ENCODE results near the gene MOB1A.

The MOB1A gene

DNA sequence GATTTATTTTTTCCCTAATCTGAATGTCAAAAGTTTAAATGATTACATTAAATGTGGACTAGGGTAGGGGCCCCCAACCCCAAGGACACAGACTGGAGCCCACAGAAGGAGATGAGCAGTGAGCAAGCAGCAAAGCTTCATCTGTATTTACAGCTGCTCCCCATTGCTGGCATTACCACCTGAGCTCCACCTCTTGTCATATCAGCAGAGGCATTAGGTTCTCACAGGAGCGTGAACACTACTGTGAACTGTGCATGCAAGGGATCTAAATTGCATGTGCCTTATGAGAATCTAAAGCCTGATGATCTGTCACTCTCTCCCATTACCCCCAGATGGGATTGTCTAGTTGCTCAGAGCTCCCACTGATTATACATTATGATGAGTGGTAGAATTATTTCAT, 3.8 kb downstream of the MOB1A start:
- TF ChIP-seq, protein P1, sequence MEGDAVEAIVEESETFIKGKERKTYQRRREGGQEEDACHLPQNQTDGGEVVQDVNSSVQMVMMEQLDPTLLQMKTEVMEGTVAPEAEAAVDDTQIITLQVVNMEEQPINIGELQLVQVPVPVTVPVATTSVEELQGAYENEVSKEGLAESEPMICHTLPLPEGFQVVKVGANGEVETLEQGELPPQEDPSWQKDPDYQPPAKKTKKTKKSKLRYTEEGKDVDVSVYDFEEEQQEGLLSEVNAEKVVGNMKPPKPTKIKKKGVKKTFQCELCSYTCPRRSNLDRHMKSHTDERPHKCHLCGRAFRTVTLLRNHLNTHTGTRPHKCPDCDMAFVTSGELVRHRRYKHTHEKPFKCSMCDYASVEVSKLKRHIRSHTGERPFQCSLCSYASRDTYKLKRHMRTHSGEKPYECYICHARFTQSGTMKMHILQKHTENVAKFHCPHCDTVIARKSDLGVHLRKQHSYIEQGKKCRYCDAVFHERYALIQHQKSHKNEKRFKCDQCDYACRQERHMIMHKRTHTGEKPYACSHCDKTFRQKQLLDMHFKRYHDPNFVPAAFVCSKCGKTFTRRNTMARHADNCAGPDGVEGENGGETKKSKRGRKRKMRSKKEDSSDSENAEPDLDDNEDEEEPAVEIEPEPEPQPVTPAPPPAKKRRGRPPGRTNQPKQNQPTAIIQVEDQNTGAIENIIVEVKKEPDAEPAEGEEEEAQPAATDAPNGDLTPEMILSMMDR (conservative IDR thresholded peaks at IDR 0.05; ENCODE audit: low read depth, low read length) = no peak
- H3K4me3 ChIP-seq (IDR thresholded peaks at IDR 0.05; ENCODE audit: insufficient read depth, low read depth, low read length) = no peak overlapping the region
- no peak overlapping the region for H3K4me2 ChIP-seq
- peaks cover 48% of the 10 kb centered on the region for H3K4me1 ChIP-seq (ENCODE audit: low read depth, poor library complexity, severe bottlenecking)
- H3K9ac ChIP-seq = no peak overlapping the region
- no peak overlapping the region for H3K27ac ChIP-seq
- H4K20me1 ChIP-seq (ENCODE audit: insufficient read depth) = peaks cover 15% of the 10 kb centered on the region; the same call in 1 of the 2 replicates
- no peak overlapping the region for H2AFZ ChIP-seq (ENCODE audit: low read depth)
- peaks cover 70% of the 10 kb centered on the region for H3K79me2 ChIP-seq (ENCODE audit: insufficient read depth, low read depth)
- H3K36me3 ChIP-seq (ENCODE audit: insufficient read depth) = peaks cover 3% of the 10 kb centered on the region; the same call in 1 of the 2 replicates
- H3K27me3 ChIP-seq (ENCODE audit: insufficient read depth, low read depth) = no peaks in the 10 kb centered on the region

DNA sequence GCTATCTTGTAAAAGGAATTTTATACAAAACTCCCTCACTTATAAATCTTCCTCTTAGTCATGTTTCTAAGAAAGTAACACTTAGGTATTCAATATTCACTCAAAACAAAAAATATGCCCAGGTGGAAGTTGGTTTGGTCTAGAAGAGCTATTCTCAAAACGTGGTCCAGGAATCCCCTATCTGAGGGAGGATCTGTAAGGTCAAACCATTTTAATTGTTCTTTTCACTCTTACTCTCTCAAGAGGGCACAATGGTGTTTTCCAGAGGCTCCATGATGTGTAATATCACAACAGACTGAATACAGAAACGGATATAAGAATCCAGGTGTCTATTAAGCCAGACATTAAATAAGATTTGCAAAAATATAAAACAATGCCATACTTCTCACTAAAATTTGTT, 9.9 kb downstream of the MOB1A start:
- peaks cover 17% of the 10 kb centered on the region for H3K4me1 ChIP-seq (ENCODE audit: low read depth, poor library complexity, severe bottlenecking)
- no peaks in the 10 kb centered on the region for H3K27me3 ChIP-seq (ENCODE audit: insufficient read depth, low read depth)
- H3K4me3 ChIP-seq (IDR thresholded peaks at IDR 0.05; ENCODE audit: insufficient read depth, low read depth, low read length) = no peak overlapping the region
- no peak overlapping the region for H2AFZ ChIP-seq (ENCODE audit: low read depth)
- peaks cover 39% of the 10 kb centered on the region for H3K79me2 ChIP-seq (ENCODE audit: insufficient read depth, low read depth)
- no peak overlapping the region for H3K4me2 ChIP-seq
- H3K36me3 ChIP-seq (ENCODE audit: insufficient read depth) = peaks cover 41% of the 10 kb centered on the region; the same call in 1 of the 2 replicates
- no peak overlapping the region for H3K9ac ChIP-seq
- H4K20me1 ChIP-seq (ENCODE audit: insufficient read depth) = 0 out of 2 replicates have a peak, but pooled peaks cover 7% of the 10 kb centered on the region
- TF ChIP-seq, protein P1 (conservative IDR thresholded peaks at IDR 0.05; ENCODE audit: low read depth, low read length) = no peak
- no peak overlapping the region for H3K27ac ChIP-seq

DNA sequence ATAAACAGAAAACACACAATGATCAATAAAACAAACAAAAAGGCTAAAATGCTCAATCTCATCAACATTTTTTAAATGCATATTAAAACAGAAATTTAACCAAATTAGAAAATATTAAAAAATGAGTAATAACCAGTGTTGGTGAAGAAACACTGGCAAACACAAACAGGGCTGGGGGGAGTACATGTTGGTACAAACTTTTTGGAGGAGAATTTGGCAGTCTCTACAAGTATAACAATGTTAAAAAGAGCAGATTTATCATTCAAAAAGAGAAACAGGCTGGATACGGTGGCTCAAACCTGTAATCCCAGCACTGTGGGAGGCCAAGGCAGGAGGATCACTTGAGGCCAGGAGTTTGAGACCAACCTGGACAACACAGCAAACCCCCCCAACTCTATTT, 13.9 kb downstream of the MOB1A start:
- Histone ChIP-seq H3K9ac (no peak overlapping the region), H3K27ac (no peak overlapping the region), H2AFZ (ENCODE audit: low read depth) (no peak overlapping the region), H3K27me3 (ENCODE audit: insufficient read depth, low read depth) (no peaks in the 10 kb centered on the region), H3K79me2 (ENCODE audit: insufficient read depth, low read depth) (peaks cover 30% of the 10 kb centered on the region; the same call in 1 of the 2 replicates), H3K4me1 (ENCODE audit: low read depth, poor library complexity, severe bottlenecking) (peaks cover 8% of the 10 kb centered on the region), H3K4me3 (IDR thresholded peaks at IDR 0.05; ENCODE audit: insufficient read depth, low read depth, low read length) (no peak overlapping the region), H4K20me1 (ENCODE audit: insufficient read depth) (peaks cover 7% of the 10 kb centered on the region; the same call in 1 of the 2 replicates), H3K36me3 (ENCODE audit: insufficient read depth) (peaks cover 56% of the 10 kb centered on the region; the same call in 1 of the 2 replicates), H3K4me2 (no peak overlapping the region)
- TF ChIP-seq, protein P1 (conservative IDR thresholded peaks at IDR 0.05; ENCODE audit: low read depth, low read length) = no peak

DNA sequence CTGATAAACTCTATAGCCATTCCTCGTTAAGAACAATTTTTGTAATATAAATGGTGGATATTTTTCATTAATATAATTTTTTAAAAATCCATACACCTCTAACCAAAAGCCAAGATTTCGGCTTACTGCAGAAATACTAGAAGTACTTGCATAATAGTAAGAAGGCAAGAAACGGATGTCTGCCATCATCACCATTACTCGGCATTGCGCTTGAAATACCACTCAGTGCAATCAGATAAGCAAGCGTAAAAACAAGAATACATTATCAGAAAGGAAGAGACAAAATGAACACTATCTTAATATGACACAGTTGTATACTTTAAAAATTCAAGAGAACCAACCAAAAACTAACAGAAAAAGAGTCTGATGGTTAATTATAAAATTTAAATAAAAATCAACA, 15.7 kb downstream of the MOB1A start:
- no peaks in the 10 kb centered on the region for H3K27me3 ChIP-seq (ENCODE audit: insufficient read depth, low read depth)
- no peaks in the 10 kb centered on the region for H3K4me1 ChIP-seq (ENCODE audit: low read depth, poor library complexity, severe bottlenecking)
- TF ChIP-seq, protein P1 (conservative IDR thresholded peaks at IDR 0.05; ENCODE audit: low read depth, low read length) = no peak
- peaks cover 7% of the 10 kb centered on the region; the same call in 1 of the 2 replicates for H4K20me1 ChIP-seq (ENCODE audit: insufficient read depth)
- no peak overlapping the region for H3K9ac ChIP-seq
- peaks cover 26% of the 10 kb centered on the region; the same call in 1 of the 2 replicates for H3K79me2 ChIP-seq (ENCODE audit: insufficient read depth, low read depth)
- no peak overlapping the region for H3K27ac ChIP-seq
- H3K4me2 ChIP-seq = no peak overlapping the region
- no peak overlapping the region for H3K4me3 ChIP-seq (IDR thresholded peaks at IDR 0.05; ENCODE audit: insufficient read depth, low read depth, low read length)
- H3K36me3 ChIP-seq (ENCODE audit: insufficient read depth) = peaks cover 45% of the 10 kb centered on the region; the same call in 1 of the 2 replicates
- no peak overlapping the region for H2AFZ ChIP-seq (ENCODE audit: low read depth)

All from KMS-11 (cell line).